ENCODE data around the gene CD247.

GRCh38 chr1:167404161-167404888 lies 114.0 kb downstream of the CD247 start:
- TF ChIP-seq, protein P1, sequence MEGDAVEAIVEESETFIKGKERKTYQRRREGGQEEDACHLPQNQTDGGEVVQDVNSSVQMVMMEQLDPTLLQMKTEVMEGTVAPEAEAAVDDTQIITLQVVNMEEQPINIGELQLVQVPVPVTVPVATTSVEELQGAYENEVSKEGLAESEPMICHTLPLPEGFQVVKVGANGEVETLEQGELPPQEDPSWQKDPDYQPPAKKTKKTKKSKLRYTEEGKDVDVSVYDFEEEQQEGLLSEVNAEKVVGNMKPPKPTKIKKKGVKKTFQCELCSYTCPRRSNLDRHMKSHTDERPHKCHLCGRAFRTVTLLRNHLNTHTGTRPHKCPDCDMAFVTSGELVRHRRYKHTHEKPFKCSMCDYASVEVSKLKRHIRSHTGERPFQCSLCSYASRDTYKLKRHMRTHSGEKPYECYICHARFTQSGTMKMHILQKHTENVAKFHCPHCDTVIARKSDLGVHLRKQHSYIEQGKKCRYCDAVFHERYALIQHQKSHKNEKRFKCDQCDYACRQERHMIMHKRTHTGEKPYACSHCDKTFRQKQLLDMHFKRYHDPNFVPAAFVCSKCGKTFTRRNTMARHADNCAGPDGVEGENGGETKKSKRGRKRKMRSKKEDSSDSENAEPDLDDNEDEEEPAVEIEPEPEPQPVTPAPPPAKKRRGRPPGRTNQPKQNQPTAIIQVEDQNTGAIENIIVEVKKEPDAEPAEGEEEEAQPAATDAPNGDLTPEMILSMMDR (IDR thresholded peaks at IDR 0.05 in 8 of 11, conservative IDR thresholded peaks at IDR 0.05 in 3 of 11), result no peak
- no peak for TF ChIP-seq POLR2A (IDR thresholded peaks at IDR 0.05)
- no peak for TF ChIP-seq POLR2AphosphoS5 (IDR thresholded peaks at IDR 0.05)
